A549 treated with CORT108297 at 1 μM for 4 hours (cell line): ENCODE data around the gene ESX1. TPM values are rescaled to one million over a fixed set of nuclear protein-coding genes. Genes with fewer than 3 reads are reported as not detected.

Experiments
- total RNA-seq: library from RNA; stranded (reverse); fragments of 200-300 nt; extraction: Qiagen RNA extraction; gene quantifications from 5 replicates; pipeline ENCODE4 v1.2.3, GENCODE V29; 2022

ESX1 gene
- total RNA-seq: 0.06 to 0.12 TPM in 2 of 5 replicates, not detected in the others

GRCh38 chrX:104254442-104255115 lies at the start of gene ESX1:
Gene ESX1 (minus strand): TSS chrX:104254933. CDS start chrX:104254849, 84 bp downstream.

Other genes starting within 250 kb of the ESX1 start
- gene H2BW1, start 241.2 kb downstream of the ESX1 start, total RNA-seq: not detected in 5 replicates
- gene H2BW2, start 215.0 kb downstream of the ESX1 start, total RNA-seq: not detected in 5 replicates
- gene TMSB15C, start 178.7 kb downstream of the ESX1 start, total RNA-seq: 0.09 to 0.28 TPM (median 0.15 TPM) in 5 replicates
- 0.07 to 0.35 TPM (median 0.10 TPM) in 5 replicates for gene ZCCHC18, start 142.4 kb downstream of the ESX1 start, total RNA-seq
- gene SLC25A53, start 97.9 kb downstream of the ESX1 start, total RNA-seq: 3.5 to 4.4 TPM (median 3.9 TPM) in 5 replicates
- gene FAM199X, start 88.5 kb downstream of the ESX1 start, total RNA-seq: 13.5 to 20.0 TPM (median 16.9 TPM) in 5 replicates